H1 (cell line): Measurements from ENCODE around the gene DOK1. TPM values are rescaled to one million over a fixed set of nuclear protein-coding genes. Genes with fewer than 3 reads are reported as not detected.

ENCODE experiments used
- CTCF ChIP-seq, 3 experiments: IDR thresholded peaks; 1 replicate in 2 of 3; 2 replicates in 1 of 3; pipeline versions ENCODE4 v1.5.1 to v1.6.1; 2011; ENCODE audit warnings: low read length in 3 of 3, mild to moderate bottlenecking in 3 of 3, inconsistent platforms in 2 of 3, low read depth in 1 of 3, moderate library complexity in 1 of 3; ENCODE audit not compliant: insufficient read depth in 1 of 3; ENCODE audit errors: control extremely low read depth in 1 of 3
- JUN ChIP-seq: IDR thresholded peaks from 2 replicates; pipeline ENCODE4 v1.6.1; 2011; ENCODE audit warnings: low read depth, mild to moderate bottlenecking, improper control_type of control experiment, low read length
- NANOG ChIP-seq: IDR thresholded peaks from 2 replicates; pipeline ENCODE4 v1.6.1; 2011; ENCODE audit warnings: low read length, low read depth, mild to moderate bottlenecking, inconsistent platforms; ENCODE audit not compliant: insufficient read depth, poor library complexity, severe bottlenecking
- PHF8 ChIP-seq: fragments of 200-600 bp; sonication (generic); conservative IDR thresholded peaks from 2 replicates; pipeline ENCODE4 v1.7.1; 2012; ENCODE audit warnings: low read depth, mild to moderate bottlenecking, inconsistent platforms, low read length, moderate library complexity
- SP2 ChIP-seq: IDR thresholded peaks from 2 replicates; pipeline ENCODE4 v1.6.1; 2012; ENCODE audit warnings: mild to moderate bottlenecking, low read length, inconsistent platforms
- SP4 ChIP-seq: IDR thresholded peaks from 2 replicates; pipeline ENCODE4 v1.6.1; 2012; ENCODE audit warnings: low read length, inconsistent platforms
- SRF ChIP-seq: IDR thresholded peaks from 2 replicates; pipeline ENCODE4 v1.6.1; 2011; ENCODE audit warnings: mild to moderate bottlenecking, low read depth, low read length, moderate library complexity
- polyA plus RNA-seq, 7 experiments: library from polyadenylated mRNA; depleted of rRNA in 3 of 7; stranded (reverse) in 5 of 7; unstranded in 2 of 7; fragments of >200 nt in 5 of 7; fragments of 200-250 nt in 2 of 7; gene quantifications; 1 replicate in 5 of 7; 2 replicates in 1 of 7; 4 replicates in 1 of 7; pipeline versions ENCODE4 v1.2.1 to v1.2.3, GENCODE V29; 2011 to 2013; ENCODE audit warnings: missing spikeins in 2 of 7, mixed read lengths in 2 of 7
- total RNA-seq: library from RNA; stranded (reverse); fragmentation: NEBNext Ultra II Directional; extraction: Animal tissue kit (Norgen Biotek cat#: 25700); gene quantifications from 2 replicates; pipeline ENCODE4 v1.2.1, GENCODE V29; 2021

DOK1 gene
- total and polyA plus RNA-seq, 2 of the 8 experiments (the other 6 are each of a cell fraction or from before 2014, with no cell fraction given), result 11.0 to 14.3 TPM

GRCh38 chr2:74566076-74566753 lies 11.7 kb downstream of the DOK1 start (continued):
- TF ChIP-seq NANOG (no peak), SP2 (no peak), SRF (no peak), PHF8 (no peak), SP4 (no peak), CTCF (IDR thresholded peaks at IDR 0.05; ENCODE audit: control extremely low read depth in 1 of 3, insufficient read depth in 1 of 3, low read depth in 1 of 3, low read length in 3 of 3) (no peak), JUN (no peak)
